Neural progenitor cell (in vitro differentiated cells): Measurements from ENCODE around the gene PRKAR1A. TPM values are rescaled to one million over a fixed set of nuclear protein-coding genes. Genes with fewer than 3 reads are reported as not detected.

Experiments used
- DNase-seq: peaks from one replicate; pipeline ENCODE4 v3.0.0-alpha.2; 2016; ENCODE audit warnings: low spot score
- H2AFZ ChIP-seq: fragments of 200-600 bp; sonication (generic); replicated peaks from 2 replicates; pipeline ENCODE4 v1.6.1; 2016; ENCODE audit warnings: antibody characterized with exemption
- H3F3A ChIP-seq: fragments of 200-600 bp; sonication (generic); 2 replicates; pipeline ENCODE4 v1.6.1; 2016; ENCODE audit warnings: antibody characterized with exemption, low read depth
- H3K27ac ChIP-seq: fragments of 200-600 bp; sonication (generic); 2 replicates; pipeline ENCODE4 v1.5.1; 2016; ENCODE audit warnings: mild to moderate bottlenecking
- H3K27me3 ChIP-seq: fragments of 200-600 bp; sonication (generic); 2 replicates; pipeline ENCODE4 v1.6.1; 2016; ENCODE audit warnings: mild to moderate bottlenecking, moderate library complexity
- H3K36me3 ChIP-seq: fragments of 200-600 bp; sonication (generic); 2 replicates; pipeline ENCODE4 v1.5.1; 2016
- H3K4me1 ChIP-seq: fragments of 200-600 bp; sonication (generic); 2 replicates; pipeline ENCODE4 v1.6.1; 2016; ENCODE audit warnings: mixed run types
- H3K4me2 ChIP-seq: fragments of 200-600 bp; sonication (generic); 2 replicates; pipeline ENCODE4 v1.6.1; 2016
- H3K4me3 ChIP-seq: fragments of 200-600 bp; sonication (generic); 2 replicates; pipeline ENCODE4 v1.5.1; 2016
- H3K79me2 ChIP-seq: fragments of 200-600 bp; sonication (generic); 2 replicates; pipeline ENCODE4 v1.6.1; 2016; ENCODE audit warnings: low read depth
- H3K9ac ChIP-seq: fragments of 200-600 bp; sonication (generic); 2 replicates; pipeline ENCODE4 v1.6.1; 2016
- H3K9me3 ChIP-seq: fragments of 200-600 bp; sonication (generic); 2 replicates; pipeline ENCODE4 v1.5.1; 2016; ENCODE audit warnings: low read depth
- H4K20me1 ChIP-seq: fragments of 200-600 bp; sonication (generic); 2 replicates; pipeline ENCODE4 v1.6.1; 2016; ENCODE audit warnings: low read depth
- H3K27ac Mint-ChIP-seq: 3 replicates; pipeline ENCODE4 v1.8.0; 2021; ENCODE audit warnings: mixed read lengths
- H3K27me3 Mint-ChIP-seq: 2 replicates; pipeline ENCODE4 v1.8.0; 2022; ENCODE audit warnings: low read depth, mild to moderate bottlenecking, inconsistent platforms, moderate library complexity, mixed read lengths; ENCODE audit not compliant: insufficient read depth
- H3K36me3 Mint-ChIP-seq: 3 replicates; pipeline ENCODE4 v1.8.0; 2021; ENCODE audit warnings: mixed read lengths
- H3K4me1 Mint-ChIP-seq: 3 replicates; pipeline ENCODE4 v1.8.0; 2021; ENCODE audit warnings: mixed read lengths
- H3K4me3 Mint-ChIP-seq: 3 replicates; pipeline ENCODE4 v1.8.0; 2021; ENCODE audit warnings: mild to moderate bottlenecking, moderate library complexity, mixed read lengths
- H3K9me3 Mint-ChIP-seq: 3 replicates; pipeline ENCODE4 v1.8.0; 2020; ENCODE audit warnings: mixed read lengths
- CTCF ChIP-seq: fragments of 200-600 bp; sonication (generic); IDR thresholded peaks from 2 replicates; pipeline ENCODE4 v1.5.1; 2017; ENCODE audit warnings: antibody characterized with exemption, mild to moderate bottlenecking
- EZH2 ChIP-seq: fragments of 200-600 bp; sonication (generic); IDR thresholded peaks from 2 replicates; pipeline ENCODE4 v1.6.1; 2017; ENCODE audit warnings: antibody characterized with exemption, mild to moderate bottlenecking, moderate library complexity
- EZH2phosphoT487 ChIP-seq: fragments of 200-600 bp; sonication (generic); IDR thresholded peaks from 2 replicates; pipeline ENCODE4 v1.6.1; 2017; ENCODE audit warnings: antibody characterized with exemption
- total RNA-seq: library from RNA; depleted of rRNA; stranded (reverse); fragments of >200 nt; gene quantifications from 2 replicates; pipeline ENCODE4 v1.2.3, GENCODE V29; 2015; ENCODE audit warnings: low replicate concordance

Gene PRKAR1A
- 155 and 168 TPM in 2 replicates for total RNA-seq

GRCh38 chr17:68512247-68512959 is at the start of gene PRKAR1A:
Gene PRKAR1A, plus strand, starts transcription at chr17:68512430. Its CDS starts 2,970 bp downstream, at chr17:68515400.
- peaks cover 51% of the 10 kb centered on the region for H3K79me2 ChIP-seq
- H3K9me3 ChIP-seq = no peaks in the 10 kb centered on the region
- H2AFZ ChIP-seq = peak within 1 kb of the TSS; percentile 96
- Mint-ChIP-seq H3K27me3 (peaks cover 7% of the 10 kb centered on the region), H3K9me3 (peaks cover 3% of the 10 kb centered on the region), H3K27ac (peak within 1 kb of the TSS; percentile 100), H3K4me3 (peak within 1 kb of the TSS; percentile 100), H3K36me3 (peaks cover 20% of the 10 kb centered on the region), H3K4me1 (peaks cover 38% of the 10 kb centered on the region)
- peak; percentile 98 for DNase-seq
- peaks cover 20% of the 10 kb centered on the region for H3K36me3 ChIP-seq
- H3K27me3 ChIP-seq = no peaks in the 10 kb centered on the region
- peak within 1 kb of the TSS; percentile 96 for H3K4me3 ChIP-seq
- peaks cover 24% of the 10 kb centered on the region for H3F3A ChIP-seq
- peak; percentile 5 for TF ChIP-seq CTCF
- no peak for TF ChIP-seq EZH2
- H4K20me1 ChIP-seq = peaks cover 26% of the 10 kb centered on the region
- H3K9ac ChIP-seq = peak within 1 kb of the TSS; percentile 83
- peak within 1 kb of the TSS; percentile 84 for H3K4me2 ChIP-seq
- H3K27ac ChIP-seq = peak within 1 kb of the TSS; percentile 93
- H3K4me1 ChIP-seq = peaks cover 21% of the 10 kb centered on the region

- Mint-ChIP-seq H3K9me3 (no peaks in the 10 kb centered on the region), H3K27me3 (peaks cover 13% of the 10 kb centered on the region), H3K4me1 (peaks cover 4% of the 10 kb centered on the region), H3K36me3 (no peaks in the 10 kb centered on the region), H3K4me3 (no peak overlapping the region), H3K27ac (no peak overlapping the region)
- Histone ChIP-seq H3K79me2 (no peaks in the 10 kb centered on the region), H3K4me2 (no peak overlapping the region), H3K27ac (no peak overlapping the region), H3K4me3 (no peak overlapping the region), H3K9me3 (no peaks in the 10 kb centered on the region), H4K20me1 (no peaks in the 10 kb centered on the region), H3K9ac (no peak overlapping the region), H3K36me3 (no peaks in the 10 kb centered on the region), H3K4me1 (no peaks in the 10 kb centered on the region), H2AFZ (no peak overlapping the region), H3F3A (peaks cover 1% of the 10 kb centered on the region), H3K27me3 (peaks cover 12% of the 10 kb centered on the region)
- TF ChIP-seq EZH2phosphoT487 (no peak), CTCF (no peak), EZH2 (no peak)
- no peak for DNase-seq
Observed at GRCh38 chr17:68463211-68464019, 48.8 kb upstream of the PRKAR1A start.

- TF ChIP-seq EZH2phosphoT487 (no peak), CTCF (no peak), EZH2 (no peak)
- H3K4me2 ChIP-seq = no peak overlapping the region
Observed at GRCh38 chr17:68468334-68468733, 43.9 kb upstream of the PRKAR1A start.

More at GRCh38 chr17:68468334-68468733, 43.9 kb upstream of the PRKAR1A start:
- Mint-ChIP-seq H3K27me3 (peaks cover 4% of the 10 kb centered on the region), H3K36me3 (no peaks in the 10 kb centered on the region), H3K9me3 (peaks cover 6% of the 10 kb centered on the region), H3K4me3 (no peak overlapping the region), H3K4me1 (no peaks in the 10 kb centered on the region), H3K27ac (no peak overlapping the region)
- Histone ChIP-seq H3K79me2 (no peaks in the 10 kb centered on the region), H3K9me3 (no peaks in the 10 kb centered on the region), H4K20me1 (no peaks in the 10 kb centered on the region), H2AFZ (no peak overlapping the region), H3F3A (no peaks in the 10 kb centered on the region), H3K27me3 (no peaks in the 10 kb centered on the region), H3K36me3 (no peaks in the 10 kb centered on the region), H3K4me1 (no peaks in the 10 kb centered on the region), H3K9ac (no peak overlapping the region), H3K27ac (no peak overlapping the region), H3K4me3 (no peak overlapping the region)
- DNase-seq = no peak
